ENCODE measurements around the gene DUSP19. TPM values are rescaled to one million over a fixed set of nuclear protein-coding genes. Genes with fewer than 3 reads are reported as not detected.

DUSP19 gene
- total and polyA plus RNA-seq, 2 of the 13 experiments (the other 11 are each of a cell fraction or from before 2014, with no cell fraction given), result 1.3 to 1.9 TPM

GRCh38 chr2:183037553-183038340 is 40.8 kb upstream of the DUSP19 start (continued):
- TF ChIP-seq ZFP41 (CRISPR knock-in tag; IDR thresholded peaks at IDR 0.05; ENCODE audit: borderline replicate concordance) (no peak), ZNF766 (CRISPR knock-in tag; IDR thresholded peaks at IDR 0.05; ENCODE audit: borderline replicate concordance) (no peak), PHB2 (IDR thresholded peaks at IDR 0.05; ENCODE audit: partially characterized antibody) (no peak), PAF1 (CRISPR knock-in tag; IDR thresholded peaks at IDR 0.05) (no peak), MXD4 (CRISPR knock-in tag; IDR thresholded peaks at IDR 0.05) (no peak), SETDB1 (CRISPR knock-in tag; IDR thresholded peaks at IDR 0.05; ENCODE audit: borderline replicate concordance) (no peak), ZNF530 (CRISPR knock-in tag; IDR thresholded peaks at IDR 0.05; ENCODE audit: low read depth) (no peak), SALL2 (CRISPR knock-in tag; IDR thresholded peaks at IDR 0.05) (no peak), KLF12 (CRISPR knock-in tag; IDR thresholded peaks at IDR 0.05; ENCODE audit: borderline replicate concordance) (peak; percentile 18; the same call in 1 of the 2 replicates), MAFG (CRISPR knock-in tag; IDR thresholded peaks at IDR 0.05) (peak; percentile 52; the same call in 1 of the 2 replicates), ZSCAN31 (CRISPR knock-in tag; IDR thresholded peaks at IDR 0.05; ENCODE audit: low read depth) (peak; percentile 58; the same call in 1 of the 2 replicates), ESRRA (CRISPR knock-in tag; IDR thresholded peaks at IDR 0.05; ENCODE audit: low read depth) (peak; percentile 37; the same call in 1 of the 2 replicates), ZNF441 (CRISPR knock-in tag; IDR thresholded peaks at IDR 0.05; ENCODE audit: borderline replicate concordance) (no peak), U2AF1 (optimal IDR thresholded peaks at IDR 0.05; ENCODE audit: low read depth, low read length) (no peak), ZNF569 (CRISPR knock-in tag; IDR thresholded peaks at IDR 0.05; ENCODE audit: borderline replicate concordance) (no peak), SRF (IDR thresholded peaks at IDR 0.05; ENCODE audit: low read depth, low read length) (no peak), JUNB (CRISPR knock-in tag; IDR thresholded peaks at IDR 0.05; ENCODE audit: borderline replicate concordance) (no peak), RARA (CRISPR knock-in tag; IDR thresholded peaks at IDR 0.05) (peak; percentile 30; the same call in 1 of the 2 replicates)
- TF ChIP-seq, protein P1, sequence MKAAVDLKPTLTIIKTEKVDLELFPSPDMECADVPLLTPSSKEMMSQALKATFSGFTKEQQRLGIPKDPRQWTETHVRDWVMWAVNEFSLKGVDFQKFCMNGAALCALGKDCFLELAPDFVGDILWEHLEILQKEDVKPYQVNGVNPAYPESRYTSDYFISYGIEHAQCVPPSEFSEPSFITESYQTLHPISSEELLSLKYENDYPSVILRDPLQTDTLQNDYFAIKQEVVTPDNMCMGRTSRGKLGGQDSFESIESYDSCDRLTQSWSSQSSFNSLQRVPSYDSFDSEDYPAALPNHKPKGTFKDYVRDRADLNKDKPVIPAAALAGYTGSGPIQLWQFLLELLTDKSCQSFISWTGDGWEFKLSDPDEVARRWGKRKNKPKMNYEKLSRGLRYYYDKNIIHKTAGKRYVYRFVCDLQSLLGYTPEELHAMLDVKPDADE (CRISPR knock-in tag; IDR thresholded peaks at IDR 0.05), result 0 out of 2 replicates have a peak, but pooled peaks have one; percentile 78
- TF ChIP-seq, protein P2, sequence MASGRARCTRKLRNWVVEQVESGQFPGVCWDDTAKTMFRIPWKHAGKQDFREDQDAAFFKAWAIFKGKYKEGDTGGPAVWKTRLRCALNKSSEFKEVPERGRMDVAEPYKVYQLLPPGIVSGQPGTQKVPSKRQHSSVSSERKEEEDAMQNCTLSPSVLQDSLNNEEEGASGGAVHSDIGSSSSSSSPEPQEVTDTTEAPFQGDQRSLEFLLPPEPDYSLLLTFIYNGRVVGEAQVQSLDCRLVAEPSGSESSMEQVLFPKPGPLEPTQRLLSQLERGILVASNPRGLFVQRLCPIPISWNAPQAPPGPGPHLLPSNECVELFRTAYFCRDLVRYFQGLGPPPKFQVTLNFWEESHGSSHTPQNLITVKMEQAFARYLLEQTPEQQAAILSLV (CRISPR knock-in tag; IDR thresholded peaks at IDR 0.05; ENCODE audit: borderline replicate concordance), result peak; percentile 46; the same call in 1 of the 2 replicates
- TF ChIP-seq, protein P3, sequence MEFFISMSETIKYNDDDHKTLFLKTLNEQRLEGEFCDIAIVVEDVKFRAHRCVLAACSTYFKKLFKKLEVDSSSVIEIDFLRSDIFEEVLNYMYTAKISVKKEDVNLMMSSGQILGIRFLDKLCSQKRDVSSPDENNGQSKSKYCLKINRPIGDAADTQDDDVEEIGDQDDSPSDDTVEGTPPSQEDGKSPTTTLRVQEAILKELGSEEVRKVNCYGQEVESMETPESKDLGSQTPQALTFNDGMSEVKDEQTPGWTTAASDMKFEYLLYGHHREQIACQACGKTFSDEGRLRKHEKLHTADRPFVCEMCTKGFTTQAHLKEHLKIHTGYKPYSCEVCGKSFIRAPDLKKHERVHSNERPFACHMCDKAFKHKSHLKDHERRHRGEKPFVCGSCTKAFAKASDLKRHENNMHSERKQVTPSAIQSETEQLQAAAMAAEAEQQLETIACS (CRISPR knock-in tag; IDR thresholded peaks at IDR 0.05), result peak; percentile 19; the same call in 1 of the 2 replicates
- TF ChIP-seq, protein P4, sequence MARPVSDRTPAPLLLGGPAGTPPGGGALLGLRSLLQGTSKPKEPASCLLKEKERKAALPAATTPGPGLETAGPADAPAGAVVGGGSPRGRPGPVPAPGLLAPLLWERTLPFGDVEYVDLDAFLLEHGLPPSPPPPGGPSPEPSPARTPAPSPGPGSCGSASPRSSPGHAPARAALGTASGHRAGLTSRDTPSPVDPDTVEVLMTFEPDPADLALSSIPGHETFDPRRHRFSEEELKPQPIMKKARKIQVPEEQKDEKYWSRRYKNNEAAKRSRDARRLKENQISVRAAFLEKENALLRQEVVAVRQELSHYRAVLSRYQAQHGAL (CRISPR knock-in tag; IDR thresholded peaks at IDR 0.05; ENCODE audit: not compliant biosample characterization), result no peak
- TF ChIP-seq, protein P5, sequence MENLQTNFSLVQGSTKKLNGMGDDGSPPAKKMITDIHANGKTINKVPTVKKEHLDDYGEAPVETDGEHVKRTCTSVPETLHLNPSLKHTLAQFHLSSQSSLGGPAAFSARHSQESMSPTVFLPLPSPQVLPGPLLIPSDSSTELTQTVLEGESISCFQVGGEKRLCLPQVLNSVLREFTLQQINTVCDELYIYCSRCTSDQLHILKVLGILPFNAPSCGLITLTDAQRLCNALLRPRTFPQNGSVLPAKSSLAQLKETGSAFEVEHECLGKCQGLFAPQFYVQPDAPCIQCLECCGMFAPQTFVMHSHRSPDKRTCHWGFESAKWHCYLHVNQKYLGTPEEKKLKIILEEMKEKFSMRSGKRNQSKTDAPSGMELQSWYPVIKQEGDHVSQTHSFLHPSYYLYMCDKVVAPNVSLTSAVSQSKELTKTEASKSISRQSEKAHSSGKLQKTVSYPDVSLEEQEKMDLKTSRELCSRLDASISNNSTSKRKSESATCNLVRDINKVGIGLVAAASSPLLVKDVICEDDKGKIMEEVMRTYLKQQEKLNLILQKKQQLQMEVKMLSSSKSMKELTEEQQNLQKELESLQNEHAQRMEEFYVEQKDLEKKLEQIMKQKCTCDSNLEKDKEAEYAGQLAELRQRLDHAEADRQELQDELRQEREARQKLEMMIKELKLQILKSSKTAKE (CRISPR knock-in tag; IDR thresholded peaks at IDR 0.05; ENCODE audit: borderline replicate concordance), result 0 out of 2 replicates have a peak, but pooled peaks have one; percentile 46
